ENCODE data around the gene CSRP3. TPM values are rescaled to one million over a fixed set of nuclear protein-coding genes. Genes with fewer than 3 reads are reported as not detected.

CSRP3 gene
- total and polyA plus RNA-seq, 12 donors, result 0.17 to 2.3 (median 0.32) TPM; not detected in 9

- no peak for TF ChIP-seq POLR2A (IDR thresholded peaks at IDR 0.05)
- no peak for TF ChIP-seq CTCF (IDR thresholded peaks at IDR 0.05)
- no peaks in the 10 kb centered on the region for H3K4me1 ChIP-seq (replicated peaks in 1 of 2)
- DNase-seq, result peak in 2 of 7 donors; percentile 33 to 46
- no peaks in the 10 kb centered on the region for H3K36me3 ChIP-seq (replicated peaks in 1 of 2)
- intact Hi-C loops (cut with DNase I), result no loop called here
- no peaks in the 10 kb centered on the region for H3K27me3 ChIP-seq
- no peak overlapping the region for H3K27ac ChIP-seq
- WGBS, 4 donors, result 80 to 85% (median 83%) methylated on average over 15 of the region's 15 CpGs
- no peak overlapping the region for H3K4me3 ChIP-seq
- H3K9me3 ChIP-seq (replicated peaks in 1 of 3), result no peaks in the 10 kb centered on the region
Observed at GRCh38 chr11:19218786-19219460, 17.1 kb upstream of the CSRP3 start.

GRCh38 chr11:19218216-19218615 lies 16.4 kb upstream of the CSRP3 start:
- Histone ChIP-seq H3K27ac (no peak overlapping the region), H3K9me3 (replicated peaks in 1 of 3) (no peaks in the 10 kb centered on the region), H3K4me3 (no peak overlapping the region), H3K36me3 (replicated peaks in 1 of 2) (no peaks in the 10 kb centered on the region), H3K4me1 (replicated peaks in 1 of 2) (no peaks in the 10 kb centered on the region), H3K27me3 (no peaks in the 10 kb centered on the region)
- intact Hi-C loops (cut with DNase I), result no loop called here
- WGBS, 4 donors, result 73 to 93% (median 89%) methylated on average over 3 of the region's 3 CpGs
- DNase-seq, result no peak
- no peak for TF ChIP-seq CTCF (IDR thresholded peaks at IDR 0.05)
- TF ChIP-seq POLR2A (IDR thresholded peaks at IDR 0.05), result no peak

DNA sequence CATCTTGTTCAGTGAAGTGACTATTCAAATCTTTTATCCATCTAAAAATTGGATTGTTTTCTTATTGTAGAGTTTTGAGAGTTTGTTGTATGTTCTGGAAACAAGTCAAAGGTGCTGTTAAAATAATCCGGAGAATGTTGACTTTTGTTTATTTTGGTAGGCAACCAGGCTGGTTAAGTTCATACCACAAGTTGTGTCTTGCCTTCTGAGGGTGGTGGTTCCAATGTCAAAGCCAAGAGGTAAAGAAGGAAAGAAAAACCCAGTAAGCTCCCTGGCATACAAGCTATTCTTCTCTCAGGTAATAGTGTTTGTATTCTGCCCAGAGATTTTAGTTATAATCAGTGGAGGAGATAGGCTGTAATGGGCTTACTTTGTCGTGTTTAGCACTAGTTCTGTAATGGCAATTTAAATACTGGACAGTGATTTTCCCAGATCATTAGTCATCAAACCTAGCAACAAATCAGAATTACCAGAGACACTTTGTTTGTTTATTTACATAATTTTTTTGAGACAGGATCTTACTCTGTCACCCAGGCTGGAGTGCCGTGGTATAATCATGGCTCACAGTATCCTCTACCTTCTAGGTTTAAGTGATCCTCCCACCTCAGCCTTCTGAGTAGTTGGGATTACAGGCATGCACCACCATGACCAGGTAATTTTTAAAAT lies 15.1 kb upstream of the CSRP3 start:
- H3K4me3 ChIP-seq, result no peak overlapping the region
- no peaks in the 10 kb centered on the region for H3K36me3 ChIP-seq (replicated peaks in 1 of 2)
- intact Hi-C loops (cut with DNase I), result no loop called here

GRCh38 chr11:19216021-19216420 lies 14.2 kb upstream of the CSRP3 start:
- H3K4me3 ChIP-seq, result no peak overlapping the region
- H3K36me3 ChIP-seq (replicated peaks in 1 of 2), result no peaks in the 10 kb centered on the region
- no peak overlapping the region for H3K27ac ChIP-seq
- WGBS, 4 donors, result 79 to 87% (median 86%) methylated on average over 4 of the region's 4 CpGs
- DNase-seq, result no peak
- intact Hi-C loops (cut with DNase I), result no loop called here
- TF ChIP-seq POLR2A (IDR thresholded peaks at IDR 0.05), result no peak
- no peaks in the 10 kb centered on the region for H3K27me3 ChIP-seq
- no peaks in the 10 kb centered on the region for H3K9me3 ChIP-seq (replicated peaks in 1 of 3)
- H3K4me1 ChIP-seq (replicated peaks in 1 of 2), result no peaks in the 10 kb centered on the region

More for the DNA sequence above, 15.1 kb upstream of the CSRP3 start:
- no peak for DNase-seq
- TF ChIP-seq CTCF (IDR thresholded peaks at IDR 0.05), result no peak
- TF ChIP-seq POLR2A (IDR thresholded peaks at IDR 0.05), result no peak
- H3K27me3 ChIP-seq, result no peaks in the 10 kb centered on the region
- 46 to 54% (median 53%) methylated on average over 3 of the region's 3 CpGs for WGBS, 4 donors
- no peaks in the 10 kb centered on the region for H3K4me1 ChIP-seq (replicated peaks in 1 of 2)
- no peak overlapping the region for H3K27ac ChIP-seq
- H3K9me3 ChIP-seq (replicated peaks in 1 of 3), result no peaks in the 10 kb centered on the region

Measured in adrenal gland (tissue), 12 donors.